Measurements from ENCODE around the gene PRDX5.

DNA sequence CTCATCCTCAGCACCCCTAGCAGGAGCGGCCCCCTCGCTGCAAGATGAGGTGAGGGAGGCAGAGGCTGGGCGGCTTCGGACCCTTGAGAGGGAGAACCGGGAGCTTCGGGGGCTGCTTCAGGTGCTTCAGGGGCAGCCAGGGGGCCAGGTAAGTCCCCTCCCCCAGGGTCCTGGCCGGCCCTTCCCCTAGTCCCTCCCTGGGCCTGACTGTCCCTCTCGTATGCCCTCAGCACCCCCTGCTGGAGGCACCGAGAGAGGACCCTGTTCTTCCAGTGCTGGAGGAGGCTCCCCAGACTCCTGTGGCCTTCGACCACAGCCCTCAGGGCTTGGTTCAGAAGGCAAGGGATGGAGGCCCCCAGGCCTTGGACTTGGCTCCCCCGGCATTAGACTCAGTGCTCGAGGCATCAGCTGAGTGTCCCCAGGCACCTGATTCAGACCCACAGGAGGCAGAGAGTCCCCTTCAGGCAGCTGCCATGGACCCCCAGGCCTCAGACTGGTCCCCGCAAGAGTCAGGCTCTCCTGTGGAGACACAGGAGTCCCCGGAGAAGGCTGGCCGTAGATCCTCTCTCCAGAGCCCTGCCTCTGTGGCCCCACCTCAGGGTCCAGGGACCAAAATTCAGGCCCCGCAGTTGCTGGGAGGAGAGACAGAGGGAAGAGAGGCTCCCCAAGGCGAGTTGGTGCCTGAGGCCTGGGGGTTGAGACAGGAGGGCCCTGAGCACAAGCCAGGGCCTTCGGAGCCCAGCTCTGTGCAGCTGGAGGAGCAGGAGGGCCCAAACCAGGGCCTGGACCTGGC, 26.0 kb downstream of the PRDX5 start:
- TF ChIP-seq, protein P1, sequence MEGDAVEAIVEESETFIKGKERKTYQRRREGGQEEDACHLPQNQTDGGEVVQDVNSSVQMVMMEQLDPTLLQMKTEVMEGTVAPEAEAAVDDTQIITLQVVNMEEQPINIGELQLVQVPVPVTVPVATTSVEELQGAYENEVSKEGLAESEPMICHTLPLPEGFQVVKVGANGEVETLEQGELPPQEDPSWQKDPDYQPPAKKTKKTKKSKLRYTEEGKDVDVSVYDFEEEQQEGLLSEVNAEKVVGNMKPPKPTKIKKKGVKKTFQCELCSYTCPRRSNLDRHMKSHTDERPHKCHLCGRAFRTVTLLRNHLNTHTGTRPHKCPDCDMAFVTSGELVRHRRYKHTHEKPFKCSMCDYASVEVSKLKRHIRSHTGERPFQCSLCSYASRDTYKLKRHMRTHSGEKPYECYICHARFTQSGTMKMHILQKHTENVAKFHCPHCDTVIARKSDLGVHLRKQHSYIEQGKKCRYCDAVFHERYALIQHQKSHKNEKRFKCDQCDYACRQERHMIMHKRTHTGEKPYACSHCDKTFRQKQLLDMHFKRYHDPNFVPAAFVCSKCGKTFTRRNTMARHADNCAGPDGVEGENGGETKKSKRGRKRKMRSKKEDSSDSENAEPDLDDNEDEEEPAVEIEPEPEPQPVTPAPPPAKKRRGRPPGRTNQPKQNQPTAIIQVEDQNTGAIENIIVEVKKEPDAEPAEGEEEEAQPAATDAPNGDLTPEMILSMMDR (IDR thresholded peaks at IDR 0.05; ENCODE audit: low read length), result no peak
- TF ChIP-seq EZH2phosphoT487 (IDR thresholded peaks at IDR 0.05; ENCODE audit: low read length), result no peak

Measured in MM.1S (cell line).